Thymus (tissue), 11 donors: ENCODE data around the gene CXorf66. TPM values are rescaled to one million over a fixed set of nuclear protein-coding genes. Genes with fewer than 3 reads are reported as not detected.

Experiments used
- DNase-seq, 9 donors: peaks; one replicate each; pipeline ENCODE4 v3.0.0-alpha.2; 2013; ENCODE audit warnings: low spot score in 9 of 9, low read depth in 6 of 9, missing footprints in 1 of 9
- H3K27ac ChIP-seq, 2 donors: one replicate each; pipeline ENCODE4 v1.5.1; 2013; ENCODE audit warnings: control low read depth in 1 of 2, low read depth in 1 of 2, low read length in 1 of 2, mild to moderate bottlenecking in 1 of 2, moderate library complexity in 1 of 2
- H3K27me3 ChIP-seq, 2 donors: one replicate each; pipeline ENCODE4 v1.5.1; 2013; ENCODE audit warnings: low read length in 1 of 2; ENCODE audit not compliant: control insufficient read depth in 2 of 2, insufficient read depth in 1 of 2
- H3K36me3 ChIP-seq, 2 donors: one replicate each; pipeline ENCODE4 v1.5.1; 2013; ENCODE audit warnings: low read length in 1 of 2, mild to moderate bottlenecking in 1 of 2, moderate library complexity in 1 of 2; ENCODE audit not compliant: control insufficient read depth in 2 of 2, insufficient read depth in 2 of 2
- H3K4me1 ChIP-seq, 2 donors: one replicate each; pipeline ENCODE4 v1.5.1; 2013; ENCODE audit warnings: low read length in 2 of 2; ENCODE audit not compliant: control insufficient read depth in 2 of 2, insufficient read depth in 2 of 2
- H3K4me3 ChIP-seq, 2 donors: one replicate each; pipeline ENCODE4 v1.5.1; 2013; ENCODE audit warnings: low read length in 2 of 2, control low read depth in 1 of 2, mild to moderate bottlenecking in 1 of 2
- H3K9me3 ChIP-seq, 2 donors: one replicate each; pipeline ENCODE4 v1.5.1; 2013; ENCODE audit warnings: low read length in 1 of 2, mild to moderate bottlenecking in 1 of 2; ENCODE audit not compliant: control insufficient read depth in 2 of 2, insufficient read depth in 1 of 2
- WGBS: extraction: QIAGEN DNeasy Blood & Tissue Kit; methylation state at CpG from one replicate; pipeline ENCODE4 v1.1.7; 2013; 5-methylcytosine and 5-hydroxymethylcytosine counted together
- polyA plus RNA-seq: library from polyadenylated mRNA; stranded (reverse); fragments of 200-250 nt; gene quantifications from one replicate; pipeline ENCODE4 v1.2.3, GENCODE V29; 2013
- total RNA-seq: library from RNA; stranded (reverse); fragments of 120-200 nt; gene quantifications from one replicate; pipeline ENCODE4 v1.2.4, GENCODE V29; 2013
- donor health status: healthy.

The CXorf66 gene
- total and polyA plus RNA-seq, 2 donors: not detected

DNA sequence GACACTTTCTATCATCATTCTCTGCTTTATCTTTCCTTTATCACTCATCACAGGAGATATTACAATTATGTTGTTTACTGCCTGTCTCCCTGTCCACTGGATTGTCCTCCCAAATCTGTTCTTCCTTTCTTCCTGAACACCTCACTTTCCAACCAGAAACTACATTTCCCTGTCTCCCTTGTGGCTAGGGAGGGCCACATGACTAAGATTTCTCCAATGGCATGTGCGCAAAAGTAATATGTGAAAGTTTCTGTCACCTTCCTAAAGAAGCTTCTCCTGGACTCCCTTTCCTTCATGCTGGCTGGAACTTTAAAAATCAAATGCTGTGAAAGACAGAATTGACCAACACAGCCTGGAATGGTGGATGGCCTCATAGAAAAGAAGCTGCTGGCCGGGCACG is 58.2 kb downstream of the CXorf66 start:
- Histone ChIP-seq H3K4me3 (no peak overlapping the region), H3K27me3 (no peaks in the 10 kb centered on the region), H3K4me1 (no peaks in the 10 kb centered on the region), H3K36me3 (no peaks in the 10 kb centered on the region), H3K27ac (no peak overlapping the region), H3K9me3 (no peaks in the 10 kb centered on the region)
- 97% methylated on average over 3 of the region's 3 CpGs for WGBS
- DNase-seq: no peak

DNA sequence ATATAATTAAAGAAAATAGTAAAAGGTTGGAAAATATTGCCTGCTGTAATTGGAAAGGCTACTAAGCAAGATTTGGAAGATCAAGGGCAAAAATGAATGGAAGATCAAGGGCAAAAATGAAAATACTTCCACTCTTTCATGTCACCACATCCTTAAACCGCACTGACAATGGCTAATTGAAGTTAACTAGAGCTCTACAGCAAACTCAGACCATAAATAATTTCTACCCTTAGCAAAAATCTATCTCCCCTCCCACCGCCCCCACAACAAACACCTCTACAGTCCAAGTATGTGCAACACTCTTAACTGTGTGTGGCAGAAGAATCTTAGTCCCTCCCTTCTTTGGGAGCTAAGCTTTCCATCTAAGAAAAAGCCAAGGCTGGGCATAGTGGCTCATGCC is 59.6 kb downstream of the CXorf66 start:
- H3K9me3 ChIP-seq: no peaks in the 10 kb centered on the region
- H3K36me3 ChIP-seq: no peaks in the 10 kb centered on the region
- H3K27me3 ChIP-seq: no peaks in the 10 kb centered on the region
- 70% methylated on average over 2 of the region's 2 CpGs for WGBS
- no peaks in the 10 kb centered on the region for H3K4me1 ChIP-seq
- no peak overlapping the region for H3K4me3 ChIP-seq
- DNase-seq: no peak
- H3K27ac ChIP-seq: no peak overlapping the region

Other genes with a start within 250 kb of the CXorf66 start
- gene ATP11C, start 32.5 kb downstream of the CXorf66 start, total RNA-seq: 21.6 TPM
- gene ATP11C, start 32.5 kb downstream of the CXorf66 start, polyA plus RNA-seq: 14.6 TPM